ENCODE measurements around the gene PLCXD1. TPM values are rescaled to one million over a fixed set of nuclear protein-coding genes. Genes with fewer than 3 reads are reported as not detected.

PLCXD1 gene
- total and polyA plus RNA-seq, 2 experiments from 2014 or later: 48.7 to 112 TPM

GRCh38 chrX:300334-300733 is 19.2 kb downstream of the PLCXD1 start:
- Histone ChIP-seq H4K20me1 (replicated peaks; ENCODE audit: insufficient read depth) (peaks cover 19% of the 10 kb centered on the region), H3K4me3 (no peak overlapping the region), H3K27me3 (ENCODE audit: insufficient read depth) (no peaks in the 10 kb centered on the region), H3K4me2 (no peak overlapping the region), H3K27ac (ENCODE audit: low read depth) (no peak overlapping the region), H3K79me2 (replicated peaks; ENCODE audit: insufficient read depth) (no peaks in the 10 kb centered on the region), H3K9me2 (ENCODE audit: insufficient read depth) (no peaks in the 10 kb centered on the region), H3K4me1 (ENCODE audit: insufficient read depth) (no peaks in the 10 kb centered on the region), H3F3A (replicated peaks; ENCODE audit: low read depth) (peaks cover 51% of the 10 kb centered on the region), H3K36me3 (ENCODE audit: insufficient read depth) (peaks cover 52% of the 10 kb centered on the region), H2AFZ (no peak overlapping the region)
- no peak for ATAC-seq
- peaks cover 78% of the 10 kb centered on the region for H3K36me3 Mint-ChIP-seq (ENCODE audit: low read depth)
- TF ChIP-seq NANOG (IDR thresholded peaks at IDR 0.05; ENCODE audit: borderline replicate concordance) (no peak), REST (IDR thresholded peaks at IDR 0.05; ENCODE audit: unreplicated experiment) (no peak), ZNF462 (CRISPR knock-in tag; IDR thresholded peaks at IDR 0.05) (no peak), CREB1 (CRISPR knock-in tag; IDR thresholded peaks at IDR 0.05; ENCODE audit: low read depth) (no peak)
- no peak overlapping the region for H3K4me3 Mint-ChIP-seq
- H3K27ac Mint-ChIP-seq: no peak overlapping the region
- peaks cover 12% of the 10 kb centered on the region for H3K27me3 Mint-ChIP-seq (ENCODE audit: insufficient read depth, low read depth, poor library complexity)
- no peaks in the 10 kb centered on the region; the same call in 2 of the 3 replicates for H3K9me3 Mint-ChIP-seq
- DNase-seq (ENCODE audit: low spot score): no peak
- H3K4me1 Mint-ChIP-seq: no peaks in the 10 kb centered on the region
